HepG2 (cell line): ENCODE measurements around the gene ELAC2. TPM values are rescaled to one million over a fixed set of nuclear protein-coding genes. Genes with fewer than 3 reads are reported as not detected.

ENCODE experiments used
- ATAC-seq: fragments of 200-7000 bp; cut with Tn5 transposase; 3 replicates; pipeline ENCODE4 v1.9.1; 2020; ENCODE audit warnings: mild to moderate bottlenecking, moderate library complexity
- BruUV-seq: library from RNA; stranded (reverse); fragments of 400-500 nt; replicated peaks from 2 replicates; lab custom pipeline; 2021; lab: Mats Ljungman, UMichigan
- CTCF ChIA-PET: fragments of 300-600 bp; formaldehyde crosslinking; extraction: SDS; loops from one replicate; lab custom pipeline; 2021; ENCODE audit warnings: low total read pairs, inconsistent platforms, low intra/inter-chr PET ratio; lab: Yijun Ruan, JAX
- POLR2A ChIA-PET: fragments of 350-600 bp; sonication (Branson Sonifier 250); formaldehyde crosslinking; loops from one replicate; lab custom pipeline; 2020; ENCODE audit warnings: antibody characterized with exemption, inconsistent platforms; lab: Yijun Ruan, JAX
- DNase-seq: peaks from one replicate; pipeline ENCODE4 v3.0.0-alpha.2; 2015; ENCODE audit warnings: low spot score
- FAIRE-seq: peaks from 3 replicates; lab custom pipeline; 2011; peaks lifted over from hg19 to GRCh38; lab: Jason Lieb, UNC
- H2AFZ ChIP-seq: one replicate; pipeline ENCODE4 v1.6.1; 2011; ENCODE audit warnings: low read length, inconsistent platforms
- H3K27ac ChIP-seq: fragments of 300-600 bp; 3 replicates; pipeline ENCODE4 v1.8.0; 2011; ENCODE audit warnings: mixed run types, mild to moderate bottlenecking, mixed read lengths, low read length, inconsistent platforms; ENCODE audit not compliant: insufficient read depth; ENCODE audit errors: extremely low read length
- H3K27me3 ChIP-seq, 2 experiments: fragments of 200-600 bp in 1 of 2; 2 replicates in 1 of 2; 3 replicates in 1 of 2; pipeline versions ENCODE4 v1.6.0 to v1.8.0; 2011; ENCODE audit warnings: low read length in 2 of 2, mild to moderate bottlenecking in 2 of 2, moderate library complexity in 2 of 2, inconsistent platforms in 1 of 2; ENCODE audit not compliant: insufficient read depth in 2 of 2, control insufficient read depth in 1 of 2
- H3K36me3 ChIP-seq, 2 experiments: fragments of 200-600 bp in 1 of 2; replicated peaks in 1 of 2; 2 replicates in 1 of 2; 3 replicates in 1 of 2; pipeline versions ENCODE4 v1.5.1 to v1.8.0; 2011; ENCODE audit warnings: low read length in 2 of 2, inconsistent platforms in 1 of 2; ENCODE audit not compliant: insufficient read depth in 2 of 2, control insufficient read depth in 1 of 2
- H3K4me1 ChIP-seq: 2 replicates; pipeline ENCODE4 v1.5.1; 2012; ENCODE audit warnings: low read length, inconsistent platforms; ENCODE audit not compliant: insufficient read depth
- H3K4me2 ChIP-seq: 2 replicates; pipeline ENCODE4 v1.6.0; 2011; ENCODE audit warnings: low read depth, low read length, inconsistent platforms
- H3K4me3 ChIP-seq, 3 experiments: fragments of 200-600 bp in 1 of 3; sonication (generic), shearing (Covaris generic) in 1 of 3; replicated peaks in 1 of 3; 2 replicates each; pipeline ENCODE4 v1.5.1; 2011 to 2016; ENCODE audit warnings: low read length in 3 of 3, inconsistent platforms in 2 of 3, low read depth in 2 of 3, mild to moderate bottlenecking in 2 of 3, control low read depth in 1 of 3, mixed read lengths in 1 of 3; ENCODE audit not compliant: insufficient read depth in 1 of 3
- H3K79me2 ChIP-seq: one replicate; pipeline ENCODE4 v1.6.1; 2011; ENCODE audit warnings: low read length, inconsistent platforms; ENCODE audit not compliant: insufficient read depth
- H3K9ac ChIP-seq: 2 replicates; pipeline ENCODE4 v1.6.0; 2011; ENCODE audit warnings: mild to moderate bottlenecking, low read depth, low read length, inconsistent platforms; ENCODE audit not compliant: insufficient read depth
- H3K9me3 ChIP-seq: 2 replicates; pipeline ENCODE4 v1.5.1; 2012; ENCODE audit warnings: mild to moderate bottlenecking, low read length
- H4K20me1 ChIP-seq: 2 replicates; pipeline ENCODE4 v1.6.0; 2011; ENCODE audit warnings: inconsistent platforms, mild to moderate bottlenecking, low read length, moderate library complexity; ENCODE audit not compliant: insufficient read depth
- ATF5 ChIP-seq: sonication (generic); formaldehyde crosslinking; IDR thresholded peaks from 2 replicates; pipeline ENCODE4 v1.4.0; 2020; ENCODE audit warnings: mild to moderate bottlenecking, low read depth, missing genetic modification reagents
- CC2D1A ChIP-seq: sonication (generic); formaldehyde crosslinking; IDR thresholded peaks from 2 replicates; pipeline ENCODE4 v1.8.1; 2023; ENCODE audit warnings: mild to moderate bottlenecking, missing genetic modification reagents
- FOXJ3 ChIP-seq: sonication (generic); formaldehyde crosslinking; IDR thresholded peaks from 2 replicates; pipeline ENCODE4 v1.4.0; 2020; ENCODE audit warnings: missing genetic modification reagents, mild to moderate bottlenecking, borderline replicate concordance
- MAFF ChIP-seq: IDR thresholded peaks from 2 replicates; pipeline ENCODE4 v1.6.1; 2011; ENCODE audit warnings: low read depth, low read length, improper control_type of control experiment
- MAFK ChIP-seq, 2 experiments: IDR thresholded peaks in 1 of 2; conservative IDR thresholded peaks in 1 of 2; 2 replicates each; pipeline ENCODE4 v1.6.1; 2011; ENCODE audit warnings: improper control_type of control experiment in 2 of 2, low read length in 2 of 2
- RBFOX2 ChIP-seq: fragments of 200-400 bp; formaldehyde crosslinking; IDR thresholded peaks from 2 replicates; pipeline ENCODE4 v1.6.1; 2017; ENCODE audit warnings: low read depth, mild to moderate bottlenecking, low read length
- ZNF790 ChIP-seq: sonication (generic); formaldehyde crosslinking; IDR thresholded peaks from 2 replicates; pipeline ENCODE4 v1.8.0; 2022; ENCODE audit warnings: missing genetic modification reagents, mild to moderate bottlenecking, borderline replicate concordance
- WGBS: methylation state at CpG from one replicate; pipeline ENCODE4 v1.1.6; 2017; ENCODE audit warnings: low lambda C conversion rate; 5-methylcytosine and 5-hydroxymethylcytosine counted together
- in situ Hi-C: cut with HindIII; loops from 2 replicates; pipeline ENCODE4 v1.10.0; 2017; ENCODE audit warnings: low pct_unique_long_range_greater_than_20kb; ENCODE audit not compliant: extremely low pct_ligation_motif_present
- intact Hi-C: fragments of 100-400 bp; cut with micrococcal nuclease; formaldehyde crosslinking; loops from one replicate; pipeline ENCODE4 v1.10.0; 2022; ENCODE audit not compliant: unreplicated experiment
- polyA plus RNA-seq, 8 experiments: library from polyadenylated mRNA; depleted of rRNA in 3 of 8; stranded (reverse) in 7 of 8; unstranded in 1 of 8; fragments of >200 nt; fragmentation: Illumina TruSeq in 4 of 8; extraction: Trizol in 4 of 8; gene quantifications; 2 replicates each; pipeline versions ENCODE4 v1.2.1 to v1.2.3, GENCODE V29; 2011 to 2016; ENCODE audit warnings: low read depth in 4 of 8, missing spikeins in 1 of 8, mixed read lengths in 1 of 8; ENCODE audit not compliant: insufficient read depth in 1 of 8
- total RNA-seq, 5 experiments: library from RNA; depleted of rRNA; stranded (reverse); fragments of >200 nt; fragmentation: Illumina TruSeq; extraction: Trizol; gene quantifications; 2 replicates each; pipeline ENCODE4 v1.2.3, GENCODE V29; 2016; ENCODE audit warnings: low read depth in 1 of 5

The ELAC2 gene
- total and polyA plus RNA-seq, 2 of the 13 experiments (the other 11 are each of a cell fraction or from before 2014, with no cell fraction given) = 35.6 to 50.4 TPM

GRCh38 chr17:13008461-13008860 is 9.4 kb downstream of the ELAC2 start:
- CTCF ChIA-PET = no interaction called here
- no peak for ATAC-seq

GRCh38 chr17:13005530-13005929 is 12.3 kb downstream of the ELAC2 start:
- Histone ChIP-seq H3K79me2 (no peaks in the 10 kb centered on the region), H3K36me3 (peaks cover 31 to 62% of the 10 kb centered on the region in 2 experiments), H3K9ac (no peak overlapping the region), H3K9me3 (no peaks in the 10 kb centered on the region), H3K4me1 (no peaks in the 10 kb centered on the region), H3K27ac (no peak overlapping the region), H3K4me2 (no peak overlapping the region), H2AFZ (no peak overlapping the region), H3K4me3 (no peak overlapping the region), H4K20me1 (no peaks in the 10 kb centered on the region), H3K27me3 (no peaks in the 10 kb centered on the region)
- 95% methylated on average over 6 of the region's 6 CpGs for WGBS
- no peak for ATAC-seq
- no peak for DNase-seq
- intact Hi-C loops (no loop called here), in situ Hi-C loops (no loop called here)
- no TSS peak for BruUV-seq
- POLR2A ChIA-PET = interaction anchor here (2.8 kb wide), 1 partner anchor 12 kb away, joined by 9 read pairs; the partner anchor contains the start of gene ELAC2
- CTCF ChIA-PET = no interaction called here
- peak; percentile 66 for TF ChIP-seq MAFF
- no peak for TF ChIP-seq ATF5 (CRISPR knock-in tag)
- peak in 1 of 2 experiments; percentile 75; a peak in 3 of 4 replicates for TF ChIP-seq MAFK (conservative IDR thresholded peaks at IDR 0.05 in 1 of 2, IDR thresholded peaks at IDR 0.05 in 1 of 2; ENCODE audit: low read length in 2 of 2)
- FAIRE-seq = no peak

More at GRCh38 chr17:13008461-13008860, 9.4 kb downstream of the ELAC2 start:
- POLR2A ChIA-PET = interaction anchor here (1.7 kb wide), 1 partner anchor 9 kb away, joined by 8 read pairs; the partner anchor contains the start of gene ELAC2
- TF ChIP-seq FOXJ3 (CRISPR knock-in tag) = no peak
- TF ChIP-seq ZNF790 (CRISPR knock-in tag) = no peak
- TF ChIP-seq CC2D1A = no peak
- TF ChIP-seq RBFOX2 = no peak
- no peak overlapping the region for H3K4me2 ChIP-seq
- H4K20me1 ChIP-seq = no peaks in the 10 kb centered on the region
- BruUV-seq = no TSS peak
- WGBS = 97% methylated on average over 8 of the region's 8 CpGs
- H3K9ac ChIP-seq = no peak overlapping the region
- DNase-seq (no peak), FAIRE-seq (no peak)
- no peak overlapping the region for H3K27ac ChIP-seq
- H2AFZ ChIP-seq = no peak overlapping the region
- H3K9me3 ChIP-seq = no peaks in the 10 kb centered on the region
- no peaks in the 10 kb centered on the region for H3K79me2 ChIP-seq
- H3K4me3 ChIP-seq = no peak overlapping the region
- H3K36me3 ChIP-seq = peaks cover 30 to 68% of the 10 kb centered on the region in 2 experiments
- intact Hi-C loops = no loop called here
- no peaks in the 10 kb centered on the region for H3K4me1 ChIP-seq
- in situ Hi-C loops = no loop called here
- no peaks in the 10 kb centered on the region for H3K27me3 ChIP-seq
